Esophagus mucosa (tissue), 1 donor: Measurements from ENCODE around the gene SIAE. TPM values are rescaled to one million over a fixed set of nuclear protein-coding genes. Genes with fewer than 3 reads are reported as not detected.

Experiments
- total RNA-seq: library from RNA; stranded (reverse); gene quantifications from one replicate; pipeline ENCODE4 v1.2.4, GENCODE V29; 2023
- donor health status: DM: yes; HTN: yes; CAD: no.

SIAE gene
- total RNA-seq, 1 donor from 2014 or later, result 28.3 TPM

Other genes starting within 250 kb of the SIAE start
- gene OR8B4, start 248.9 kb downstream of the SIAE start, total RNA-seq, result not detected
- gene OR8B8, start 228.0 kb downstream of the SIAE start, total RNA-seq, result not detected
- not detected for gene OR8B12, start 130.1 kb downstream of the SIAE start, total RNA-seq
- gene OR8A1, start 103.7 kb downstream of the SIAE start, total RNA-seq, result not detected
- gene PANX3, start 62.3 kb downstream of the SIAE start, total RNA-seq, result not detected
- gene TBRG1, start 50.9 kb downstream of the SIAE start, total RNA-seq, result 18.5 TPM
- 6.8 TPM for gene SPA17, start 165 bp upstream of the SIAE start, total RNA-seq
- 1.1 TPM for gene NRGN, start 66.2 kb upstream of the SIAE start, total RNA-seq
- gene VSIG2, start 78.5 kb upstream of the SIAE start, total RNA-seq, result 8.8 TPM
- 8.5 TPM for gene ESAM, start 88.6 kb upstream of the SIAE start, total RNA-seq
- gene MSANTD2, start 126.7 kb upstream of the SIAE start, total RNA-seq, result 4.1 TPM
- 2.6 TPM for gene ROBO3, start 191.7 kb upstream of the SIAE start, total RNA-seq
- gene ROBO4, start 224.1 kb upstream of the SIAE start, total RNA-seq, result 2.3 TPM
- not detected for gene HEPN1, start 245.5 kb upstream of the SIAE start, total RNA-seq